Choroid plexus epithelial cell (primary cell): Measurements from ENCODE around the gene PFKFB1.

Experiments
- DNase-seq: peaks from one replicate; pipeline ENCODE4 v3.0.0-alpha.2; 2010; ENCODE audit warnings: low read depth
- H3K4me3 ChIP-seq: 2 replicates; pipeline ENCODE4 v1.5.1; 2011; ENCODE audit warnings: low read depth, mild to moderate bottlenecking, control low read depth, low read length, moderate library complexity
- TF ChIP-seq, protein P1 (sequence below): conservative IDR thresholded peaks from 2 replicates; pipeline ENCODE4 v1.5.1; 2011; ENCODE audit warnings: low read depth, mild to moderate bottlenecking, control low read depth, inconsistent platforms, low read length, moderate library complexity

PFKFB1 gene

DNA sequence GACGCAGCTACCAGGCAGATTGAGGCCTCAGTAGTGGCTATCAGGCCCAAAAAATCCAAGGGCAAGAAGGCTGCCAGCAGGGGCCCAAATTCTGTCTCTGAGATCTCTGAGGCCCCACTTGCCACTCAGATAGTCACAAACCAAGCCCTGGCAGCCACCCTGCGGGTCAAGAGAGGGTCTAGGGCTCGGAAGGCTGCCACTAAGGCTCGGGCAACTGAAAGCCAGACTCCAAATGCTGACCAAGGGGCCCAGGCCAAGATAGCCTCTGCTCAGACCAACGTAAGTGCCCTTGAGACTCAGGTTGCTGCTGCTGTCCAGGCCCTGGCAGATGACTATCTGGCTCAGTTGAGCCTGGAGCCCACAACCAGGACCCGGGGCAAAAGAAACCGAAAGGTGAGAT, 70.6 kb downstream of the PFKFB1 start:
- DNase-seq, result no peak
- H3K4me3 ChIP-seq, result no peak overlapping the region
- TF ChIP-seq, protein P1, sequence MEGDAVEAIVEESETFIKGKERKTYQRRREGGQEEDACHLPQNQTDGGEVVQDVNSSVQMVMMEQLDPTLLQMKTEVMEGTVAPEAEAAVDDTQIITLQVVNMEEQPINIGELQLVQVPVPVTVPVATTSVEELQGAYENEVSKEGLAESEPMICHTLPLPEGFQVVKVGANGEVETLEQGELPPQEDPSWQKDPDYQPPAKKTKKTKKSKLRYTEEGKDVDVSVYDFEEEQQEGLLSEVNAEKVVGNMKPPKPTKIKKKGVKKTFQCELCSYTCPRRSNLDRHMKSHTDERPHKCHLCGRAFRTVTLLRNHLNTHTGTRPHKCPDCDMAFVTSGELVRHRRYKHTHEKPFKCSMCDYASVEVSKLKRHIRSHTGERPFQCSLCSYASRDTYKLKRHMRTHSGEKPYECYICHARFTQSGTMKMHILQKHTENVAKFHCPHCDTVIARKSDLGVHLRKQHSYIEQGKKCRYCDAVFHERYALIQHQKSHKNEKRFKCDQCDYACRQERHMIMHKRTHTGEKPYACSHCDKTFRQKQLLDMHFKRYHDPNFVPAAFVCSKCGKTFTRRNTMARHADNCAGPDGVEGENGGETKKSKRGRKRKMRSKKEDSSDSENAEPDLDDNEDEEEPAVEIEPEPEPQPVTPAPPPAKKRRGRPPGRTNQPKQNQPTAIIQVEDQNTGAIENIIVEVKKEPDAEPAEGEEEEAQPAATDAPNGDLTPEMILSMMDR, result no peak

DNA sequence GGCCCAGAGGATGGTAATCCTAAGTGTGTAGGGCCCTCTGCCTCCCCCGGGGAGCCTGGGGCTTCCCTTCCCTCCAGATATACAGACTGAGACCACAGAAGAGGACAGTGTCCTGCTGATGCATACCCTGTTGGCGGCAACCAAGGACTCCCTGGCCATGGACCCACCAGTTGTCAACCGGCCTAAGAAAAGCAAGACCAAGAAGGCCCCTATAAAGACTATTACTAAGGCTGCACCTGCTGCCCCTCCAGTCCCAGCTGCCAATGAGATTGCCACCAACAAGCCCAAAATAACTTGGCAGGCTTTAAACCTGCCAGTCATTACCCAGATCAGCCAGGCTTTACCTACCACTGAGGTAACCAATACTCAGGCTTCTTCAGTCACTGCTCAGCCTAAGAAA, 71.4 kb downstream of the PFKFB1 start:
- TF ChIP-seq, protein P1, result no peak
- no peak for DNase-seq
- no peak overlapping the region for H3K4me3 ChIP-seq

DNA sequence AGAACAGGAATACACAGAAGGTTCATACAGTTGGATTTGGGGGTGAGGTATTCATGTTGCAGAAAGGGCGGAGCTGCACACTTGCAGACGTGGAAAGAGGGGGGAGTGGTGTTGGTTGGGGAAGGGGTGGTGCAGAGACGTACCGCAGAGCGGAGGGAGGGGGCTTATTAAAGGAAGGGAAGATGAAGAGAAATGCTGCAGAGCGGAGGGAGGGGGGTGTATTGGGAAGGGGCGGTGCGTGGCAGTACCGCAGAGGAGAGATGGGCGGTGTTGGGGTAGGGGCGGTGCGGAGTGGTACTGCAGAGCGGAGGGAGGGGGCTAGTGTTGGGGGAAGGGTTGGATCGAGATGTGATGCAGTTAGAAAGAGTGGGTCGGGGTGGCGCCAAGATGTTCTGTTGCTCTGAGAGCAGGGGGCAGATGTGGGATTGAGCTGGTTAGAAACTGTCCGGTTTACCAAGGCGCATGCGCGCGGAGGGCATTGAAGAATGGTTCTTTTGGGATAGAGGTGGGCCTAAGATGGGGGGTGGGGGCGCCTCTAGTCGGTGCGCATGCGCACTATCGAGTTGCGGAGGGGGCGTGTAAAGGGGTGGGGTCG, 72.5 kb downstream of the PFKFB1 start:
- DNase-seq, result peak; percentile 84
- TF ChIP-seq, protein P1, result no peak
- peak overlapping the region; percentile 70 for H3K4me3 ChIP-seq

DNA sequence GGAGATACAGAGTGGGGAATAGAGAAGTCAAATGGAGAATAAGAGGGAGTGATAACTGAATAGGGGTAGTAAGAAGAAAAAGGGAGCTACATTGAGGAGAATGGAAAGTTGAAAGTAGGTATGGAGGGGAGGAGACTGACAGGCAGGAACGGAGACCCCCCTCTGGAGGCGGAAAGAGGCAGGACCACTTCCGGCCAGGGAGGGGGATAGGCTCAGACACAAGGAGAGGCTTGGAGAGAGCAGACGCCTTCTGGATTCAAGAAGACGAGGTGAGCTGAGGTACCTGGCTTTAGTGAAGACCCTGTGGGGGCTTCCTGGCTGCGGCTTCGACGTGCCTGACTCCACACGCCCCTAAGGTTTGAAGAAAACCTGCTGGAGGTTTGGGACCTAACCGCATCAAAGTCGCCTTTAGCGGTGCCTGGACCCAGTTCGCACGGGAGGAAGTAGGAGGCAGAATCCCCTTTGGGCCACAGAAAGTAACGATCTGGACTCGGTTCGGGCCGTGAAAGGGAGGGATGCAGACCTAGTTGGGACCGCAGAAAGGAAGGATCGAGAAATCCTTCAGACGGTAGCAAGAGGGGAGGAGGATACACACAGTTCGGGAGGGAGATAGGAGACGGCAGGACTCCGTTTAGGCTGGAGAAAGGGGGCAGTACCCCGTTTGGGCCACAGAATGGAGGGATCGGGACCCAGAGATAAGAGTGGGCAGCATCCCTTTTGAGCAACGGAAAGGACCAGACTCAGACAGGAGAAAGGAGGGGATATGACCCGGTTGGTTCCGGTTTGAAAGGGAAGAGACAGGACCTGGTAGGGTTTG, 73.2 kb downstream of the PFKFB1 start, which contains the start of gene TRO:
TRO (plus strand) TSS at position 215 of the 817 bp plus-strand sequence. CDS start 1,423 bp downstream, outside the sequence.
- peak within 1 kb of the TSS; percentile 70 for H3K4me3 ChIP-seq
- peak; percentile 35 for DNase-seq
- TF ChIP-seq, protein P1, result peak; percentile 45

DNA sequence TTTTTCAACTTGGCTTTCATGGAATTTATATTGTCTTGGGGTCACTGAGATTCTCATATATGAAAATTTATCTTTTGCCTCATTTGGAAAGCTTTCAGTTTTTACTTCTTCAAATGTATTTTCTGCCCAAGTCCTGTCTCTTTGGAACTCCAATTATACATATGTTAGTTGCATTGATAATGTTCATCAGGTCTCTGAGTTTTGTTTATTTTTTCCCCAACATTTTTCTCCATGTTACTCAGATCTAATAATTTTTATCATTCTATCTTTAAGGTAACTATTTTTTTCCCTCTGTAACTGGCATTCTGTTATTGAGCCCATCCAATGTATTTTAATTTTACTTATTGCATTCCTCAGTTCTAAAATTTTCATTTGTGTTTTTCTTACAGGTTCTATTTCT, 84.0 kb downstream of the PFKFB1 start:
- H3K4me3 ChIP-seq, result no peak overlapping the region
- TF ChIP-seq, protein P1, result no peak
- no peak for DNase-seq

DNA sequence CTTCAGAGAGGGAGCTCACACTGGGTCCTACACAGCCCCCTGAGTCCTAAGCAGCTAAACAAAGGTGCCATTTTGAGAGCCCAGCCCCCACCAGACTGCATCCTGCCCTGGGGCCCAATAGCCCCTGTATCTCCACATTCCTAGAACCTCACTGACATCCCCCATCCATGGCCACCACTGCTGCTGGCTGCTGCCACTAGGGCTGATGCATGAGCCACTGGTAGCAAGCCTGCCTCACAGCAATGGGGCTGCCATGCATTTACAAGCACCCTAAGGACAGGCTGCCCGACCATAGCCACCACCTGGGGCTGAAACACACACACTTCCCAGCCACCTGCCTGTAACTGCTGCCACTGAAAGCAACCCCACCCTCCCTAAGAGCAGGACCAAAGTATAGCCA, 99.8 kb downstream of the PFKFB1 start:
- TF ChIP-seq, protein P1, result no peak
- no peak for DNase-seq

DNA sequence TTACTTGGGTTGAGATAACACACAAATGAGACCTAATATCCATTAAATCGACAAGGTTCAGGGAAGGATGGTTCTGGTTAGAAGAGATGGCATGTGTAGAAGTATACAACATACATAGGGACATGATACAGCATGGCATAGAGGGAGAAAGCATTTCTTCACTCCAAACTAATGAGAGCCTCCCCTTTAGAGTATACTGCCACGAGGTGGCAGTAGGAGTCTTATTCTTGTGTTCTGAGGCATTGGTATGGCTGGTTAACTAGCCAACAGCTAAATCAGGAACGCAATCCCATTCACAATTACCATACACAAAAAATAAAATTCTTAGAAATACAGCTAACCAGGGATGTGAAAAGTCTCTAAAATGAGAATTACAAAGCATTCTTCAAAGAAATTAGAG, 102.4 kb downstream of the PFKFB1 start:
- DNase-seq, result peak; percentile 67
- TF ChIP-seq, protein P1, result peak; percentile 64
- no peak overlapping the region for H3K4me3 ChIP-seq

More for the DNA sequence above, 99.8 kb downstream of the PFKFB1 start:
- no peak overlapping the region for H3K4me3 ChIP-seq
